ENCODE results near the gene RGL2.

The RGL2 gene

GRCh38 chr6:33316603-33317418 is 18.1 kb upstream of the RGL2 start:
- DNase-seq, result peak; percentile 59

GRCh38 chr6:33315793-33316602 is 17.3 kb upstream of the RGL2 start:
- no peak for DNase-seq

- no peak for DNase-seq
These were observed 16.4 kb upstream of the RGL2 start for GRCh38 chr6:33314943-33315792.

GRCh38 chr6:33314515-33314942 is 15.8 kb upstream of the RGL2 start:
- peak; percentile 39 for DNase-seq

GRCh38 chr6:33313709-33314514 is 15.2 kb upstream of the RGL2 start, which contains the start of gene TAPBP:
Gene TAPBP (minus strand): TSS chr6:33314078. CDS start chr6:33314041, 37 bp downstream.
- DNase-seq, result peak; percentile 51

- DNase-seq, result peak; percentile 48
These were observed 14.5 kb upstream of the RGL2 start for GRCh38 chr6:33313105-33313708.

- peak; percentile 75 for DNase-seq
These were observed 13.8 kb upstream of the RGL2 start for GRCh38 chr6:33312361-33313104.

GRCh38 chr6:33306356-33306755 is 7.6 kb upstream of the RGL2 start:
- no peak for DNase-seq

GRCh38 chr6:33305052-33305451 is 6.3 kb upstream of the RGL2 start:
- DNase-seq, result no peak

- DNase-seq, result no peak
These were observed 5.5 kb upstream of the RGL2 start for GRCh38 chr6:33304216-33304615.

- no peak for DNase-seq
These were observed 3.1 kb upstream of the RGL2 start for GRCh38 chr6:33301877-33302276.

GRCh38 chr6:33299237-33299944 is 649 bp upstream of the RGL2 start:
- peak; percentile 98 for DNase-seq

GRCh38 chr6:33297956-33298772 is 578 bp downstream of the RGL2 start:
- DNase-seq, result peak; percentile 68

- peak; percentile 51 for DNase-seq
These were observed 1.3 kb downstream of the RGL2 start for GRCh38 chr6:33297406-33297955.

GRCh38 chr6:33296797-33297405 is 1.8 kb downstream of the RGL2 start:
- DNase-seq, result no peak

GRCh38 chr6:33295621-33296369 is 2.9 kb downstream of the RGL2 start:
- no peak for DNase-seq

- DNase-seq, result no peak
These were observed 4.5 kb downstream of the RGL2 start for GRCh38 chr6:33294086-33294823.

All from NCI-H82 (cell line).